CD8-positive, alpha-beta memory T cell (primary cell): ENCODE results near the gene UBXN10. TPM values are rescaled to one million over a fixed set of nuclear protein-coding genes. Genes with fewer than 3 reads are reported as not detected.
A peak's percentile ranks its signal among the peaks of the same experiment; 100 is the strongest.

ENCODE experiments used
- CTCF ChIA-PET: fragments of 350-600 bp; sonication (Branson Sonifier 250); formaldehyde crosslinking; loops from one replicate; lab custom pipeline; 2021; ENCODE audit warnings: antibody characterized with exemption; lab: Charles Lee
- POLR2A ChIA-PET: fragments of 350-600 bp; sonication (Branson Sonifier 250); formaldehyde crosslinking; loops from one replicate; lab custom pipeline; 2021; ENCODE audit warnings: antibody characterized with exemption; lab: Charles Lee
- DNase-seq, 5 donors: peaks; one replicate each; pipeline versions ENCODE4 v3.0.0 to v3.0.0-alpha.2; 2020 to 2022; ENCODE audit warnings: mixed read lengths in 1 of 5
- H3K27ac ChIP-seq: one replicate; pipeline ENCODE4 v1.7.0; 2013; ENCODE audit warnings: low read depth, mild to moderate bottlenecking, low read length, moderate library complexity
- H3K27me3 ChIP-seq: 2 replicates; pipeline ENCODE4 v1.7.0; 2013; ENCODE audit warnings: low read length, mild to moderate bottlenecking; ENCODE audit not compliant: insufficient read depth, poor library complexity, severe bottlenecking
- H3K36me3 ChIP-seq: 2 replicates; pipeline ENCODE4 v1.7.0; 2013; ENCODE audit warnings: mild to moderate bottlenecking, low read length, moderate library complexity; ENCODE audit not compliant: insufficient read depth
- H3K4me1 ChIP-seq: 2 replicates; pipeline ENCODE4 v1.7.0; 2013; ENCODE audit warnings: mild to moderate bottlenecking, low read length, moderate library complexity; ENCODE audit not compliant: insufficient read depth
- H3K4me3 ChIP-seq: 2 replicates; pipeline ENCODE4 v1.7.0; 2013; ENCODE audit warnings: mild to moderate bottlenecking, low read length
- H3K9me3 ChIP-seq: 2 replicates; pipeline ENCODE4 v1.7.0; 2013; ENCODE audit warnings: mild to moderate bottlenecking, low read length
- H3K27ac Mint-ChIP-seq, 8 donors: one replicate each; pipeline ENCODE4 v1.8.0; 2020 to 2021; ENCODE audit warnings: mixed read lengths in 8 of 8, mild to moderate bottlenecking in 6 of 8, inconsistent platforms in 3 of 8, moderate library complexity in 3 of 8
- H3K27me3 Mint-ChIP-seq, 2 donors: one replicate each; pipeline ENCODE4 v1.8.0; 2020 to 2021; ENCODE audit warnings: mixed read lengths in 2 of 2, mild to moderate bottlenecking in 1 of 2, moderate library complexity in 1 of 2
- H3K36me3 Mint-ChIP-seq, 3 donors: one replicate each; pipeline ENCODE4 v1.8.0; 2020 to 2021; ENCODE audit warnings: mixed read lengths in 3 of 3, inconsistent platforms in 1 of 3, mild to moderate bottlenecking in 1 of 3
- H3K4me1 Mint-ChIP-seq, 3 donors: one replicate each; pipeline ENCODE4 v1.8.0; 2020 to 2021; ENCODE audit warnings: mixed read lengths in 3 of 3, inconsistent platforms in 1 of 3, mild to moderate bottlenecking in 1 of 3
- H3K4me3 Mint-ChIP-seq, 7 donors: one replicate each; pipeline ENCODE4 v1.8.0; 2020 to 2021; ENCODE audit warnings: mixed read lengths in 7 of 7, mild to moderate bottlenecking in 6 of 7, moderate library complexity in 4 of 7, inconsistent platforms in 2 of 7
- H3K9me3 Mint-ChIP-seq, 5 donors: one replicate each; pipeline ENCODE4 v1.8.0; 2020 to 2022; ENCODE audit warnings: mixed read lengths in 5 of 5, mild to moderate bottlenecking in 3 of 5, moderate library complexity in 2 of 5, inconsistent platforms in 1 of 5
- polyA plus RNA-seq: library from polyadenylated mRNA; unstranded; fragments of 300-500 nt; fragmentation: Illumina TruSeq; gene quantifications from one replicate; pipeline ENCODE4 v1.2.3, GENCODE V29; 2021
- total RNA-seq, 2 experiments: library from RNA; stranded (reverse); gene quantifications; one replicate each; pipeline ENCODE4 v1.2.3, GENCODE V29; 2021

The UBXN10 gene
- total and polyA plus RNA-seq, 3 experiments from 2014 or later, result 0.38 to 1.4 (median 0.50) TPM

DNA sequence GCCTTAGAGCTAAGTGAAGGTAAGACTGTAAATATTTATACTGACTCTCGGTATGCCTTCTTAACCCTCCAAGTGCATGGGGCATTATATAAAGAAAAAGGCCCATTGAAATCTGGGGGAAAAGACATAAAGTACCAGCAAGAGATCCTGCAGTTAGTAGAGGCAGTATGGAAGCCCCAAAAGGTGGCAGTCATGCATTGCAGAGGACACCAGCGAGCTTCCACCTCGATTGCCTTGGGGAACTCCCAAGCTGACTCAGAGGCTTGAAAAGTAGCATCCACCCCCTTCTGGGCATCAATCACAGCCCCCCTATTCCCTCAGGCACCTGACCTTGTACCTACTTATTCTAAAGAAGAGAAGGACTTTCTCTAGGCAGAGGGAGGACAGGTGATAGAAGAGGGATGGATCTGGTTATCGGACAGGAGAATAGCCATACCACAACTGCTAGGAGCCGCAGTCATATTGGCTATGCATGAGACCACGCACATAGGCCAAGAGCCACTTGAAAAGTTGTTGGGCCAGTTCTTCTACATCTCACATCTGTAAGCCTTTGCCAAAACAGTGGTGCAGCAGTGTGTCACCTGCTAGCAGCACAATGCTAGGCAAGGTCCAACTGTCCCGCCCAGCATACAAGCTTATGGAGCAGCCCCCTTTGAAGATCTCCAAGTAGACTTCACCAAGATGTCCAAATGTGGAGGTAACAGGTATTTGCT lies 27.4 kb upstream of the UBXN10 start:
- no peaks in the 10 kb centered on the region for H3K4me1 ChIP-seq
- POLR2A ChIA-PET, result no interaction called here
- H3K4me3 ChIP-seq, result no peak overlapping the region
- peaks cover 6 to 13% (median 10%) of the 10 kb centered on the region in 3 donors for H3K4me1 Mint-ChIP-seq
- peaks cover 19% of the 10 kb centered on the region for H3K9me3 ChIP-seq
- H3K36me3 ChIP-seq, result no peaks in the 10 kb centered on the region
- no peak overlapping the region for H3K27ac ChIP-seq
- H3K27me3 Mint-ChIP-seq, result peaks cover 0 to 3% of the 10 kb centered on the region in 2 donors
- H3K9me3 Mint-ChIP-seq, result peaks cover 10 to 58% (median 52%) of the 10 kb centered on the region in 5 donors
- H3K36me3 Mint-ChIP-seq, result peaks cover 0 to 50% (median 2%) of the 10 kb centered on the region in 3 donors
- no peak for DNase-seq
- H3K27ac Mint-ChIP-seq, result no peak overlapping the region
- CTCF ChIA-PET, result interaction anchor here (1.4 to 1.5 kb wide), 2 partner anchors 12 to 37 kb away, joined by 3 read pairs; no protein-coding TSS in a partner anchor
- H3K4me3 Mint-ChIP-seq, result no peak overlapping the region
- H3K27me3 ChIP-seq, result no peaks in the 10 kb centered on the region

DNA sequence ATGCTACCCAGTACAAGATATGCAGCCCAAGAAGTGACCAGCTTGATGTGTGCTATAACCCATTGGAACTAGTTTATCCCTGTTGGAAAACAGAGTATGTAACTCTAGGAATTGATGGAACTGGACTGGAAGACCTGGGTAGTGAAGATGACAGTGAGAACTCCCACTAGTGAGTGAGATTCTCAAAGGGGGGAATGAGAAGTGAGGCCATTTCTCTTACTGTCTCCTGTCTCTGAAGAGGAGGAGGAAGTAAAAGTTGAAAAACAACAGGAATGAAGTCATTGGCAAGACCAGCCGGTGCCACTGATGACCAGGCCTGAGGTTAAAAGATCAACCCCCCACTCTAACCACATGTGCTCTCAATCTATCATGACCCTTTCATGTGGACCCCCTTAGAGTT lies 25.9 kb upstream of the UBXN10 start:
- Histone ChIP-seq H3K27ac (no peak overlapping the region), H3K27me3 (no peaks in the 10 kb centered on the region), H3K36me3 (no peaks in the 10 kb centered on the region), H3K4me1 (no peaks in the 10 kb centered on the region), H3K4me3 (no peak overlapping the region), H3K9me3 (peaks cover 19% of the 10 kb centered on the region)
- Mint-ChIP-seq H3K9me3 (peaks cover 11 to 72% (median 65%) of the 10 kb centered on the region in 5 donors), H3K27ac (no peak overlapping the region), H3K4me3 (no peak overlapping the region), H3K36me3 (peaks cover 0 to 63% (median 2%) of the 10 kb centered on the region in 3 donors), H3K4me1 (peaks cover 0 to under 1% (median under 1%) of the 10 kb centered on the region in 3 donors), H3K27me3 (peaks cover 6 to 9% of the 10 kb centered on the region in 2 donors)
- no peak for DNase-seq
- CTCF ChIA-PET, result no interaction called here
- POLR2A ChIA-PET, result no interaction called here

DNA sequence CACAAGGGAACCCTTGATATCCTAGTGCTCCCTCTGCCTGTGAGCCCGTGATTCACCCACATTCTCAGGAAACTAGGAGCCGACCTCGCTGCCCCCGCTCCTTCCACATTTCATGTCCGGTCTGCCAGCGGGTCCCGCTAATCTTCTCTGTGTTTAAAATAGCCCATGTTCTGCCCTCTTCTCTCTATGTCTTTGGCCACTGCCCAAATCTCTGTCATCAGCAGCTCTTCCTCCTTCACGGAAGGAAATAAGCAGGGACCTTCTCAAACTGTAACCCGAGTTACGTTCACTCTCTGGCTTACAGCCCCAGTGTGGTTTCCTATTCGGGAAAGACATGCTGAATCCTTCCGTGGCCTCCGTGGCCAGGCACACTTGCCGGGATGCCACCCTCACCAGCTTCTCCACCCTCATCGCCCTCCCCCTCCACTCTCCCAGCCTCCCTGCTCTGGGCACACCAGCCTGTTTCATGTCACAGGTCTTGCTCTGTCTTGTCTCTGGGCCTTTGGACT lies 21.1 kb upstream of the UBXN10 start:
- POLR2A ChIA-PET, result interaction anchor here (1.0 kb wide), 1 partner anchor 24 kb away, joined by 3 read pairs; no protein-coding TSS in a partner anchor
- no peak overlapping the region for H3K27ac ChIP-seq
- no peak for DNase-seq
- no peak overlapping the region for H3K4me3 ChIP-seq
- H3K9me3 ChIP-seq, result peaks cover 11% of the 10 kb centered on the region
- H3K27me3 Mint-ChIP-seq, result peaks cover 15% of the 10 kb centered on the region in 2 donors
- H3K27ac Mint-ChIP-seq, result no peak overlapping the region
- H3K9me3 Mint-ChIP-seq, result peaks cover 15 to 57% (median 53%) of the 10 kb centered on the region in 5 donors
- H3K4me1 Mint-ChIP-seq, result no peaks in the 10 kb centered on the region
- H3K27me3 ChIP-seq, result no peaks in the 10 kb centered on the region
- no peaks in the 10 kb centered on the region for H3K36me3 ChIP-seq
- CTCF ChIA-PET, result no interaction called here
- peaks cover 0 to 48% (median 2%) of the 10 kb centered on the region in 3 donors for H3K36me3 Mint-ChIP-seq
- H3K4me1 ChIP-seq, result no peaks in the 10 kb centered on the region
- no peak overlapping the region for H3K4me3 Mint-ChIP-seq

DNA sequence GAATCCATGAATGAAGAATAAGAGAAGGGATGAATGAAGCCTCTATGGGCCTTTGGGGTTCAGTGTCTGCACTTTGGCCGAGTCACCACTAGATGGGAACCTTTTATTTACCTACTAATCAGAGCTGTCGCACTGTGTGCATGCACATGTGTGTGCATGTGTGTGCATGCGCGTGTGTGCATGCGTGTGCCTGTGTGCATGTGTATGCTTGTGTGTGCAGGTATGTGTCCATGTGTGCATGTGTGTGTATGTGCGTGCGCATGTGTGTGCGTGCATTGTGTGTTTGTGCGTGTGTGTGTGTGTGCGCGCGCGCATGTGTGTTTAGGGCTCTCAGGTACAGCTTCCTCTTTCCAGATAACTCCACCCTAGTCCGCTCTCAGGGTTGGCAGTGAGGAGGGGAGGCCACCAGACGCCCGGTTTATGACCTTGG lies 20.4 kb upstream of the UBXN10 start:
- H3K4me1 Mint-ChIP-seq, result no peaks in the 10 kb centered on the region
- peak overlapping the region in 1 of 7 donors; percentile 79 for H3K4me3 Mint-ChIP-seq
- peak overlapping the region in 1 of 8 donors; percentile 66 for H3K27ac Mint-ChIP-seq
- peaks cover 15 to 49% (median 46%) of the 10 kb centered on the region in 5 donors for H3K9me3 Mint-ChIP-seq
- Histone ChIP-seq H3K4me1 (no peaks in the 10 kb centered on the region), H3K9me3 (peaks cover 4% of the 10 kb centered on the region), H3K27ac (no peak overlapping the region), H3K36me3 (no peaks in the 10 kb centered on the region), H3K27me3 (no peaks in the 10 kb centered on the region), H3K4me3 (no peak overlapping the region)
- no peak for DNase-seq
- peaks cover 15% of the 10 kb centered on the region in 2 donors for H3K27me3 Mint-ChIP-seq
- ChIA-PET CTCF (interaction anchor here (2.1 kb wide), 1 partner anchor 30 kb away, joined by 5 read pairs; no protein-coding TSS in a partner anchor), POLR2A (no interaction called here)
- peaks cover 0 to 45% (median 2%) of the 10 kb centered on the region in 3 donors for H3K36me3 Mint-ChIP-seq

DNA sequence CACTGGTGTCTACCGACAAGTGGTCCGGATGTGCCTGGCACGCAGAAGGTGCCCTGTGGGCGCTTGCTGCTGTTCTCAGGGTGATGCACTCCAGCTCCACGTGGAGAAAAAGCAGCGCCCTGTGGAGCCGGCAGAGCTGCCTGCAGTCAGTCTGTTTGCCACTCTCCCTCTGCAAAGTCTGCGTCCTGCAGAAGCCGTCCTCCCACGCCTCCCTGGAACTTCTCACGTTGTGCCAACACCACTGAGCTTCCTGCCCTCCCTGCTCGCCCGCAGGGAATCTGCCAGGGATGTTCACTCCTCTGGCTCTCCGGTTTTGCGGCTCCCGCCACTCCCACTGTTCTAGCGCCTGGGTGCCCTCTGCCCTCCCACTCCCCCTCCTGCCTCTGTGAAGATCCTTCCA lies 19.8 kb upstream of the UBXN10 start:
- ChIA-PET POLR2A (no interaction called here), CTCF (interaction anchor here (2.1 kb wide), 1 partner anchor 30 kb away, joined by 5 read pairs; no protein-coding TSS in a partner anchor)
- no peak for DNase-seq
- peaks cover 0 to 40% (median 2%) of the 10 kb centered on the region in 3 donors for H3K36me3 Mint-ChIP-seq
- H3K9me3 ChIP-seq, result no peaks in the 10 kb centered on the region
- H3K27ac Mint-ChIP-seq, result no peak overlapping the region
- H3K9me3 Mint-ChIP-seq, result peaks cover 15 to 44% (median 41%) of the 10 kb centered on the region in 5 donors
- no peaks in the 10 kb centered on the region for H3K4me1 Mint-ChIP-seq
- peaks cover under 1% of the 10 kb centered on the region for H3K4me1 ChIP-seq
- no peak overlapping the region for H3K4me3 ChIP-seq
- H3K27me3 Mint-ChIP-seq, result peaks cover 15% of the 10 kb centered on the region in 2 donors
- H3K27ac ChIP-seq, result no peak overlapping the region
- no peak overlapping the region for H3K4me3 Mint-ChIP-seq
- no peaks in the 10 kb centered on the region for H3K36me3 ChIP-seq
- H3K27me3 ChIP-seq, result no peaks in the 10 kb centered on the region

DNA sequence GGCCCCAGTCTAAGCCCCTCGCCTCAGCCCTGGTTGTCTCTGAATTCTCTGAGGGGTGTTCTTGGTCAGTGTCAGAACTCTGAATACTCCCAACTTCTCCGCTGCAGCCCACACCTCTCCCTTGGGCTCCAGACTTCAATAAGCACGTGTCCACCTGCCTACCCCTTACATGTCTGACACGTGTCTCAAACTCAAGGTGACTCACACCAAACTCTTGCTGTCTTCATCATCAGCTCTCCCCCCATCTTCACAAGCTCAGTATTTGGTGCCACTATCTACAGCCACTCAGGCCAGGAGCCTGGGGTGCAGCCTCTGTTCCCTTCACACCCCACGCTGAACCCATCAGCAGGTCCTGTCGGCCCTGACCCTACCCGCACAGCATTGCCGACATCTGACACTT lies 18.8 kb upstream of the UBXN10 start:
- H3K4me3 Mint-ChIP-seq, result no peak overlapping the region
- H3K27ac Mint-ChIP-seq, result no peak overlapping the region
- Histone ChIP-seq H3K27me3 (no peaks in the 10 kb centered on the region), H3K27ac (no peak overlapping the region), H3K36me3 (no peaks in the 10 kb centered on the region), H3K4me1 (peaks cover 5% of the 10 kb centered on the region), H3K4me3 (no peak overlapping the region), H3K9me3 (no peaks in the 10 kb centered on the region)
- ChIA-PET CTCF (interaction anchor here (2.1 kb wide), 1 partner anchor 29 kb away, joined by 5 read pairs; no protein-coding TSS in a partner anchor), POLR2A (no interaction called here)
- DNase-seq, result no peak
- H3K36me3 Mint-ChIP-seq, result peaks cover 0 to 29% (median 2%) of the 10 kb centered on the region in 3 donors
- peaks cover 14 to 33% (median 31%) of the 10 kb centered on the region in 5 donors for H3K9me3 Mint-ChIP-seq
- H3K4me1 Mint-ChIP-seq, result peaks cover 3 to 5% (median 4%) of the 10 kb centered on the region in 3 donors
- H3K27me3 Mint-ChIP-seq, result peaks cover 15% of the 10 kb centered on the region in 2 donors

DNA sequence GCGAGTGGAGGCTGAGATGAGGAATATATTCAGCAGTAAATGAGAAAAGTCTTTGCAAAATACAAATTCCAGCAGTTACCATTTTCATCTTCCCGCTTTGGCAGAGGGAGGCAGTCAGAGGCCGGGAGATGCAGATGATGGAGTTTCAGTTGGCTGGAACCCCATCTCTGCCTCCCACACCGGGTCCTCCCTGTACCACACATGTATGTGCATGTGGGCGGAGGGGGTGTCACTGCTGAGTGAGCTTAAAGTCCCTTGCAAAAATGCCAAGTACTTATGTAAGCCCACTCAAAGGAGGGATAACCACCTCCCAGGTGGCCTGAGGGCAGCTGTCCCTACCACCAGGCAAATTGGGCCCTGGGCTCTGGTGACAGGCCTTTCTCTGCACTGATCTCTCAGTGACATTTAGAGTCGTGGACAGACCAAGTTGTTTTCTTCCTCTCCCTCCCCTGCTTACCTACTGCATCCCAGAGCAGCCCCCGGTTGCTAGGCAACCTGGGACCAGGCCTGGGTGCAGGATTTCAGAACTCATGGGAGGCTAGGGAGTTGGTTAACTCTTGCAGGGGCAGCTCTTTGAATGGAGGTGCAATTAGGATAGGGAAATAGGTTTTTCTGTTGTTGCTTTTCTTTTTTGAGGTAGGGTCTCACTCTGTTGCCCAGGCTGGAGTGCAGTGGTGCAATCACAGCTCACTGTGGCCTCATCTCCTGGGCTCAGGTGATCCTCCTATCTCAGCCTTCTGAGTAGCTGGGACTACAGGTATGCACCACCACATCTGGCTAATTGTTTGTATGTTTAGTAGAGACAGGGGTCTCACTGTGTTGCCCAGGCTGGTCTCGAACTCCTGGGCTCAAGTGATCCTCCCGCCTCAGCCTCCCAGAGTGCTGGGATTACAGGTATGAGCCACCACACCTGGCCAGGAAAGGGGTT lies 17.1 kb upstream of the UBXN10 start:
- CTCF ChIA-PET, result interaction anchor here (1.3 kb wide), 1 partner anchor 16 kb away, joined by 3 read pairs; no protein-coding TSS in a partner anchor
- peaks cover 0 to 13% (median 0%) of the 10 kb centered on the region in 3 donors for H3K36me3 Mint-ChIP-seq

More for the DNA sequence above, 17.1 kb upstream of the UBXN10 start:
- no peak overlapping the region for H3K4me3 ChIP-seq
- H3K4me1 Mint-ChIP-seq, result peaks cover 3 to 5% (median 4%) of the 10 kb centered on the region in 3 donors
- peaks cover 5% of the 10 kb centered on the region for H3K4me1 ChIP-seq
- H3K9me3 ChIP-seq, result no peaks in the 10 kb centered on the region
- no peaks in the 10 kb centered on the region for H3K36me3 ChIP-seq
- H3K27me3 ChIP-seq, result no peaks in the 10 kb centered on the region
- peak overlapping the region in 2 of 8 donors; percentile 21 to 59 for H3K27ac Mint-ChIP-seq
- no peak overlapping the region for H3K27ac ChIP-seq
- peaks cover 5 to 18% (median 16%) of the 10 kb centered on the region in 5 donors for H3K9me3 Mint-ChIP-seq
- H3K27me3 Mint-ChIP-seq, result peaks cover 12 to 15% of the 10 kb centered on the region in 2 donors
- H3K4me3 Mint-ChIP-seq, result no peak overlapping the region
- POLR2A ChIA-PET, result no interaction called here
- no peak for DNase-seq
